ENCODE data around the gene CSPG4.
"Not testable (repeated sequence)": the region's sequence is repeated elsewhere in the genome, so short reads cannot be mapped to it uniquely, and the experiment has no call there.

The CSPG4 gene

GRCh38 chr15:75745305-75745704 is 32.7 kb upstream of the CSPG4 start:
- no peak overlapping the region for H3K4me3 ChIP-seq (ENCODE audit: low read depth in 1 of 2, low read length in 2 of 2)
- no peaks in the 10 kb centered on the region for H3K36me3 ChIP-seq (ENCODE audit: insufficient read depth, low read length)
- H2AFZ ChIP-seq (ENCODE audit: low read depth, low read length) = no peak overlapping the region
- no peak for DNase-seq
- H3K27me3 ChIP-seq (ENCODE audit: insufficient read depth, low read length, poor library complexity) = no peaks in the 10 kb centered on the region
- no peaks in the 10 kb centered on the region for H3K4me1 ChIP-seq (ENCODE audit: insufficient read depth, low read length)
- no peaks in the 10 kb centered on the region for H4K20me1 ChIP-seq (ENCODE audit: insufficient read depth, low read length)
- no peaks in the 10 kb centered on the region for H3K79me2 ChIP-seq (ENCODE audit: insufficient read depth, low read length)
- H3K9me3 ChIP-seq (ENCODE audit: insufficient read depth, low read length, severe bottlenecking) = no peaks in the 10 kb centered on the region
- TF ChIP-seq CTCF (IDR thresholded peaks at IDR 0.05; ENCODE audit: borderline replicate concordance, extremely low read depth, low read length, poor library complexity, severe bottlenecking) = no peak
- TF ChIP-seq EZH2 (IDR thresholded peaks at IDR 0.05; ENCODE audit: borderline replicate concordance, low read depth, low read length, severe bottlenecking) = no peak
- no peak overlapping the region for H3K4me2 ChIP-seq (ENCODE audit: insufficient read depth, low read length)
- ATAC-seq (ENCODE audit: insufficient read depth, low read depth) = no peak
- H3K27ac ChIP-seq (ENCODE audit: low read length) = no peak overlapping the region
- no peak overlapping the region for H3K9ac ChIP-seq (ENCODE audit: low read depth, low read length)

- not testable (repeated sequence) for H3K36me3 ChIP-seq (ENCODE audit: insufficient read depth, low read length); H2AFZ ChIP-seq (ENCODE audit: low read depth, low read length); H3K27me3 ChIP-seq (ENCODE audit: insufficient read depth, low read length, poor library complexity); H3K27ac ChIP-seq (ENCODE audit: low read length); DNase-seq; H3K79me2 ChIP-seq (ENCODE audit: insufficient read depth, low read length); H3K9me3 ChIP-seq (ENCODE audit: insufficient read depth, low read length, severe bottlenecking); H3K4me3 ChIP-seq (ENCODE audit: low read depth in 1 of 2, low read length in 2 of 2); ATAC-seq (ENCODE audit: insufficient read depth, low read depth); H4K20me1 ChIP-seq (ENCODE audit: insufficient read depth, low read length); H3K9ac ChIP-seq (ENCODE audit: low read depth, low read length); H3K4me2 ChIP-seq (ENCODE audit: insufficient read depth, low read length)
- H3K4me1 ChIP-seq (ENCODE audit: insufficient read depth, low read length) = peaks cover 14% of the 10 kb centered on the region
Observed at GRCh38 chr15:75742346-75742745, 29.7 kb upstream of the CSPG4 start.

- Histone ChIP-seq H3K36me3 (ENCODE audit: insufficient read depth, low read length) (no peaks in the 10 kb centered on the region), H3K27ac (ENCODE audit: low read length) (no peak overlapping the region), H3K4me2 (ENCODE audit: insufficient read depth, low read length) (no peak overlapping the region), H3K79me2 (ENCODE audit: insufficient read depth, low read length) (no peaks in the 10 kb centered on the region), H3K4me1 (ENCODE audit: insufficient read depth, low read length) (peaks cover 14% of the 10 kb centered on the region), H3K9ac (ENCODE audit: low read depth, low read length) (no peak overlapping the region), H4K20me1 (ENCODE audit: insufficient read depth, low read length) (no peaks in the 10 kb centered on the region), H3K9me3 (ENCODE audit: insufficient read depth, low read length, severe bottlenecking) (no peaks in the 10 kb centered on the region), H3K27me3 (ENCODE audit: insufficient read depth, low read length, poor library complexity) (peaks cover 6% of the 10 kb centered on the region), H2AFZ (ENCODE audit: low read depth, low read length) (no peak overlapping the region), H3K4me3 (ENCODE audit: low read depth in 1 of 2, low read length in 2 of 2) (no peak overlapping the region)
- ATAC-seq (ENCODE audit: insufficient read depth, low read depth) = no peak
- no peak for DNase-seq
- TF ChIP-seq CTCF (IDR thresholded peaks at IDR 0.05; ENCODE audit: borderline replicate concordance, extremely low read depth, low read length, poor library complexity, severe bottlenecking) (no peak), EZH2 (IDR thresholded peaks at IDR 0.05; ENCODE audit: borderline replicate concordance, low read depth, low read length, severe bottlenecking) (no peak)
Observed at GRCh38 chr15:75739791-75740190, 27.1 kb upstream of the CSPG4 start.

GRCh38 chr15:75738647-75739325 is 26.1 kb upstream of the CSPG4 start:
- no peaks in the 10 kb centered on the region for H4K20me1 ChIP-seq (ENCODE audit: insufficient read depth, low read length)
- H3K36me3 ChIP-seq (ENCODE audit: insufficient read depth, low read length) = no peaks in the 10 kb centered on the region
- no peak for TF ChIP-seq EZH2 (IDR thresholded peaks at IDR 0.05; ENCODE audit: borderline replicate concordance, low read depth, low read length, severe bottlenecking)
- no peak for TF ChIP-seq CTCF (IDR thresholded peaks at IDR 0.05; ENCODE audit: borderline replicate concordance, extremely low read depth, low read length, poor library complexity, severe bottlenecking)
- H2AFZ ChIP-seq (ENCODE audit: low read depth, low read length) = peak overlapping the region; percentile 85
- H3K79me2 ChIP-seq (ENCODE audit: insufficient read depth, low read length) = no peaks in the 10 kb centered on the region
- peak overlapping the region; percentile 56; the same call in 1 of the 2 replicates for H3K9ac ChIP-seq (ENCODE audit: low read depth, low read length)
- peak overlapping the region; percentile 81 for H3K4me2 ChIP-seq (ENCODE audit: insufficient read depth, low read length)
- H3K27ac ChIP-seq (ENCODE audit: low read length) = no peak overlapping the region
- ATAC-seq (ENCODE audit: insufficient read depth, low read depth) (peak; percentile 97), DNase-seq (peak; percentile 89)
- H3K4me3 ChIP-seq (ENCODE audit: low read depth in 1 of 2, low read length in 2 of 2) = peak overlapping the region; percentile 21 to 61; a peak in 3 of 4 replicates
- peaks cover 14% of the 10 kb centered on the region for H3K4me1 ChIP-seq (ENCODE audit: insufficient read depth, low read length)
- H3K9me3 ChIP-seq (ENCODE audit: insufficient read depth, low read length, severe bottlenecking) = no peaks in the 10 kb centered on the region
- H3K27me3 ChIP-seq (ENCODE audit: insufficient read depth, low read length, poor library complexity) = peaks cover 6% of the 10 kb centered on the region

Measured in DND-41 (cell line).